Pancreas (tissue), 10 donors: ENCODE results near the gene SND1. TPM values are rescaled to one million over a fixed set of nuclear protein-coding genes. Genes with fewer than 3 reads are reported as not detected.
A peak's percentile ranks its signal among the peaks of the same experiment; 100 is the strongest.

ENCODE experiments used
- ATAC-seq, 4 donors: fragments of 200-7000 bp; cut with Tn5 transposase; one replicate each; pipeline versions ENCODE4 v1.8.0 to v1.9.1; 2020; ENCODE audit warnings: mild to moderate bottlenecking in 4 of 4, moderate library complexity in 4 of 4
- DNase-seq, 6 donors: peaks; one replicate each; pipeline ENCODE4 v3.0.0-alpha.2; 2020
- FAIRE-seq: peaks from 2 replicates; lab custom pipeline; 2012; peaks lifted over from hg19 to GRCh38; lab: Jason Lieb, UNC
- H3K27ac ChIP-seq, 4 donors: fragments of 200-600 bp; sonication (generic); 1 replicate in 3 of 4; 2 replicates in 1 of 4; pipeline versions ENCODE4 v1.5.0 to v1.8.0; 2020
- H3K27me3 ChIP-seq, 4 donors: fragments of 200-600 bp; one replicate each; pipeline ENCODE4 v1.8.0; 2021
- H3K36me3 ChIP-seq, 3 donors: fragments of 200-600 bp; sonication (generic) in 1 of 3; one replicate each; pipeline versions ENCODE4 v1.5.0 to v1.8.0; 2020 to 2021
- H3K4me1 ChIP-seq, 3 donors: fragments of 200-600 bp; one replicate each; pipeline ENCODE4 v1.8.0; 2021
- H3K4me3 ChIP-seq, 4 donors: fragments of 200-600 bp; sonication (generic) in 2 of 4; one replicate each; pipeline versions ENCODE4 v1.5.0 to v1.8.0; 2020 to 2021
- H3K9me3 ChIP-seq, 4 donors: fragments of 200-600 bp; one replicate each; pipeline ENCODE4 v1.8.0; 2021
- CTCF ChIP-seq, 4 donors: fragments of 200-600 bp; sonication (generic) in 3 of 4; IDR thresholded peaks; one replicate each; pipeline versions ENCODE4 v1.5.0 to v1.8.0; 2021; ENCODE audit warnings: antibody characterized with exemption in 4 of 4
- WGBS, 2 donors: extraction: QIAGEN DNeasy Blood & Tissue Kit; methylation state at CpG; one replicate each; pipeline ENCODE4 v1.1.7; 2013; 5-methylcytosine and 5-hydroxymethylcytosine counted together
- intact Hi-C, 3 donors: fragments of 100-400 bp; cut with DNase I; formaldehyde crosslinking; loops; one replicate each; pipeline versions ENCODE4 v1.11.1 to v1.14.2; 2022
- polyA plus RNA-seq, 2 donors: library from polyadenylated mRNA; stranded (reverse); fragments of 200-250 nt; gene quantifications; one replicate each; pipeline ENCODE4 v1.2.3, GENCODE V29; 2013
- total RNA-seq, 6 donors: library from RNA; stranded (reverse); fragmentation: NEBNext Ultra II Directional in 4 of 6; extraction: Animal tissue kit (Norgen Biotek cat#: 25700) in 4 of 6; gene quantifications; one replicate each; pipeline versions ENCODE4 v1.2.1 to v1.2.4, GENCODE V29; 2021 to 2023
- donor health status: healthy with polysubstance abuse.
- donor health status: DM: no; HTN: no; CAD: no; lungs with moderate emphysema.
- donor health status: DM: no; HTN: no; CAD: no.
- donor health status: control.
- donor health status: control.
- donor health status: Bipolar disorder and iron deficiency.
- donor health status: DM: yes; HTN: yes; CAD: no.
- donor health status: DM: no; HTN: no; CAD: no.
- donor health status: DM: no; HTN: no; CAD: no.
- donor health status: DM: yes; HTN: yes; CAD: no.

The SND1 gene
- total and polyA plus RNA-seq, 8 donors, result 84.1 to 308 (median 225) TPM

- no peak for DNase-seq
- Histone ChIP-seq H3K27me3 (no peaks in the 10 kb centered on the region), H3K4me1 (peaks cover 4 to 33% (median 10%) of the 10 kb centered on the region in 3 donors), H3K9me3 (no peaks in the 10 kb centered on the region), H3K36me3 (no peaks in the 10 kb centered on the region), H3K4me3 (no peak overlapping the region), H3K27ac (no peak overlapping the region)
- WGBS, 2 donors, result 86% methylated on average over 4 of the region's 4 CpGs
- TF ChIP-seq CTCF (IDR thresholded peaks at IDR 0.05), result no peak
- no peak for ATAC-seq
- no peak for FAIRE-seq
- intact Hi-C loops, result no loop called here
These were observed 142.6 kb downstream of the SND1 start for GRCh38 chr7:127794551-127794950.

- FAIRE-seq, result no peak
- Histone ChIP-seq H3K36me3 (no peaks in the 10 kb centered on the region), H3K4me3 (no peak overlapping the region), H3K27me3 (no peaks in the 10 kb centered on the region), H3K27ac (no peak overlapping the region), H3K9me3 (no peaks in the 10 kb centered on the region), H3K4me1 (peaks cover 0 to 21% (median 10%) of the 10 kb centered on the region in 3 donors)
- peak in 1 of 6 donors; percentile 17 for DNase-seq
- WGBS, 2 donors, result 58 to 68% methylated on average over 3 of the region's 3 CpGs
- peak in 1 of 4 donors; percentile 10 for ATAC-seq
- no peak for TF ChIP-seq CTCF (IDR thresholded peaks at IDR 0.05)
- intact Hi-C loops, result no loop called here
These were observed 146.0 kb downstream of the SND1 start for GRCh38 chr7:127798023-127798422.

GRCh38 chr7:127798769-127799372 lies 146.9 kb downstream of the SND1 start:
- Histone ChIP-seq H3K4me3 (no peak overlapping the region), H3K36me3 (no peaks in the 10 kb centered on the region), H3K27me3 (no peaks in the 10 kb centered on the region), H3K27ac (no peak overlapping the region), H3K9me3 (no peaks in the 10 kb centered on the region), H3K4me1 (peaks cover 0 to 18% (median 10%) of the 10 kb centered on the region in 3 donors)
- no peak for TF ChIP-seq CTCF (IDR thresholded peaks at IDR 0.05)
- intact Hi-C loops, result no loop called here
- peak; percentile 27 to 66 (median 51) for ATAC-seq
- no peak for FAIRE-seq
- no peak for DNase-seq
- WGBS, 2 donors, result 56 to 63% methylated on average over 6 of the region's 6 CpGs

- intact Hi-C loops, result no loop called here
- FAIRE-seq, result no peak
- no peaks in the 10 kb centered on the region for H3K9me3 ChIP-seq
- no peaks in the 10 kb centered on the region for H3K27me3 ChIP-seq
- no peak for TF ChIP-seq CTCF (IDR thresholded peaks at IDR 0.05)
- no peaks in the 10 kb centered on the region for H3K36me3 ChIP-seq
- WGBS, 2 donors, result 40 to 47% methylated on average over 4 of the region's 4 CpGs
- peak in 3 of 4 donors; percentile 35 to 68 (median 63) for ATAC-seq
- no peak overlapping the region for H3K27ac ChIP-seq
- peaks cover 0 to 18% (median 10%) of the 10 kb centered on the region in 3 donors for H3K4me1 ChIP-seq
- H3K4me3 ChIP-seq, result no peak overlapping the region
- DNase-seq, result no peak
These were observed 147.7 kb downstream of the SND1 start for GRCh38 chr7:127799535-127800305.

- WGBS, 2 donors, result 90 to 93% methylated on average over 5 of the region's 5 CpGs
- DNase-seq, result no peak
- peaks cover 0 to 15% (median 10%) of the 10 kb centered on the region in 3 donors for H3K4me1 ChIP-seq
- no peaks in the 10 kb centered on the region for H3K9me3 ChIP-seq
- H3K27ac ChIP-seq, result no peak overlapping the region
- no peak overlapping the region for H3K4me3 ChIP-seq
- intact Hi-C loops, result no loop called here
- no peak for ATAC-seq
- no peaks in the 10 kb centered on the region for H3K27me3 ChIP-seq
- FAIRE-seq, result no peak
- TF ChIP-seq CTCF (IDR thresholded peaks at IDR 0.05), result no peak
- peaks cover 0 to 5% (median 0%) of the 10 kb centered on the region in 3 donors for H3K36me3 ChIP-seq
These were observed 150.9 kb downstream of the SND1 start for GRCh38 chr7:127802845-127803244.
